NCI-H510A treated with DMSO at 0.1 percent for 48 hours (cell line): ENCODE data around the gene ADAMTS3.

Experiments used
- DNase-seq: peaks from one replicate; lab custom pipeline; 2025; lab: John Stamatoyannopoulos, UW

ADAMTS3 gene

GRCh38 chr4:72568959-72569718, at the start of gene ADAMTS3:
ADAMTS3 (minus strand) TSS chr4:72569221; CDS start chr4:72568762, 459 bp downstream.
- peak; percentile 78 for DNase-seq

GRCh38 chr4:72613959-72614358, 44.9 kb upstream of the ADAMTS3 start:
- no peak for DNase-seq

GRCh38 chr4:72606751-72607150, 37.7 kb upstream of the ADAMTS3 start:
- no peak for DNase-seq

- no peak for DNase-seq
Observed at GRCh38 chr4:72604324-72604723, 35.3 kb upstream of the ADAMTS3 start.

GRCh38 chr4:72602396-72603376, 33.7 kb upstream of the ADAMTS3 start:
- DNase-seq: no peak

GRCh38 chr4:72591547-72592454, 22.8 kb upstream of the ADAMTS3 start:
- no peak for DNase-seq

GRCh38 chr4:72587334-72587733, 18.3 kb upstream of the ADAMTS3 start:
- DNase-seq: no peak

GRCh38 chr4:72582853-72583252, 13.8 kb upstream of the ADAMTS3 start:
- no peak for DNase-seq

GRCh38 chr4:72577211-72577610, 8.2 kb upstream of the ADAMTS3 start:
- DNase-seq: no peak

GRCh38 chr4:72571337-72571736, 2.3 kb upstream of the ADAMTS3 start:
- no peak for DNase-seq

GRCh38 chr4:72569719-72570235, 756 bp upstream of the ADAMTS3 start:
- peak; percentile 72 for DNase-seq

- DNase-seq: peak; percentile 58
Observed at GRCh38 chr4:72567821-72568675, 973 bp downstream of the ADAMTS3 start.

GRCh38 chr4:72567036-72567435, 2.0 kb downstream of the ADAMTS3 start:
- no peak for DNase-seq

- DNase-seq: no peak
Observed at GRCh38 chr4:72566464-72566972, 2.5 kb downstream of the ADAMTS3 start.

- DNase-seq: no peak
Observed at GRCh38 chr4:72564789-72565188, 4.2 kb downstream of the ADAMTS3 start.

GRCh38 chr4:72564184-72564583, 4.8 kb downstream of the ADAMTS3 start:
- no peak for DNase-seq

- DNase-seq: no peak
Observed at GRCh38 chr4:72558655-72559054, 10.4 kb downstream of the ADAMTS3 start.

GRCh38 chr4:72557021-72557420, 12.0 kb downstream of the ADAMTS3 start:
- no peak for DNase-seq

GRCh38 chr4:72555377-72555831, 13.6 kb downstream of the ADAMTS3 start:
- no peak for DNase-seq
